GM18508 (cell line): Measurements from ENCODE around the gene TULP1.
"Not testable (repeated sequence)": the region's sequence is repeated elsewhere in the genome, so short reads cannot be mapped to it uniquely, and the experiment has no call there.

Source experiments
- ATAC-seq: cut with Tn5 transposase; IDR thresholded peaks from one replicate; pipeline ENCODE4 v1.9.1; 2021; ENCODE audit warnings: moderate number of reproducible peaks; ENCODE audit not compliant: insufficient read depth, unreplicated experiment

The TULP1 gene

DNA sequence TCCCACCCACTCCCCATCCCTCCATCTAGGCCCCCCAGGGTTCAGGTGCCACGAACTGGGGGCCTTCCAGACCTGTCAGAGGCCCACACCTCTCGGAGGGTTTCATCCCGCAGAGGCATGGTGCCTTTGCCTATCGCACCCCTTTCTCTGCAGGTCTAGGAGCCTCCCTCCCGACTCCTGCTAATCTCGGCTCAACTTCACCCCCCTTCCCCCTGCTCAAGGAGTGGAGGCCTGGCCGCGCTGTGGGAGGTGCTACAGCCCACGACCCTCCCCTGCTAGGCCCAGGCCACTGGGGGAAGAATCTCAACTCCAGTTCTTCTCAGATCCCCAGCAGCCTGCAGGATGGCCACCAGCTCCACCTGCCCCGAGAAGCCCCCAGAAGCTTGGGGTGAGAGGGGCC lies at the start of gene TULP1:
TSS of gene TULP1 (minus strand) at position 157 of the 400 bp plus-strand sequence. CDS start at position 119, 38 bp downstream.
- no peak for ATAC-seq

- no peak for ATAC-seq
Measured at GRCh38 chr6:35562060-35562459, 49.4 kb upstream of the TULP1 start.

DNA sequence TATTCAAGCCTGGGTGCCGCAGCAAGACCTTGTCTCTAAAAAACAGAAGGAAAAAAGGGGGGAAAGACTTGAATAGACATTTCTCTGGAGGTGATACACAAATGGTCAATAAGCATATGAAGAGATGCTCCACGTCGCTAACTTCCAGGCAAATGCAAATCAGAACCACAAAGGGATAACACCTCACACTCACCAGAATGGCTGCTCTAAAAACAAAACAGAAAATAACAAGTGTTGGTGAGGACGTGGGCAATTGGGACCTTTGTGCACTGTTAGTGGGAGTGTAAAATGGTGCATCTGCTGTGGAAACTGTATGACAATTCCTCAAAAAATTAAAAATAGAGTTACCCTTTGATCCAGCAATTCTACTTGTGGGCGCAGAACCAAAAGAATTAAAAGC lies 48.4 kb upstream of the TULP1 start:
- no peak for ATAC-seq

DNA sequence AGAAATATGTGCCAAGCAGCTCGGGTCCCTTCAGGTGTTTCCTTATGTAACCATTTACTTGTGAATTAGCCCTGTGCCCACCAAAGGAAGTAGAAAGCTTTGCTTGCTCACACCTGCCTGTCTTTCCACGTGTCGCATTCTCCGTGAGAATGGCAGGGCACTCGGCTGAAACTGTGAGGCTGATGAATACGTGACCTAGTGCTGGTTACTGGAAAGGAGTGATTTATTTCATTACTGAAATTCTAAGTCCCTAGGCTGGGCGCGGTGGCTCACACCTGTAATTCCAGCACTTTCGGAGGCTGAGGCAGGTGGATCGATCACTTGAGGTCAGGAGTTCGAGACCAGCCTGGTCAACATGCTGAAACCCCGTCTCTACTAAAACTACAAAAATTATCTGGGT lies 45.9 kb upstream of the TULP1 start:
- ATAC-seq: no peak

DNA sequence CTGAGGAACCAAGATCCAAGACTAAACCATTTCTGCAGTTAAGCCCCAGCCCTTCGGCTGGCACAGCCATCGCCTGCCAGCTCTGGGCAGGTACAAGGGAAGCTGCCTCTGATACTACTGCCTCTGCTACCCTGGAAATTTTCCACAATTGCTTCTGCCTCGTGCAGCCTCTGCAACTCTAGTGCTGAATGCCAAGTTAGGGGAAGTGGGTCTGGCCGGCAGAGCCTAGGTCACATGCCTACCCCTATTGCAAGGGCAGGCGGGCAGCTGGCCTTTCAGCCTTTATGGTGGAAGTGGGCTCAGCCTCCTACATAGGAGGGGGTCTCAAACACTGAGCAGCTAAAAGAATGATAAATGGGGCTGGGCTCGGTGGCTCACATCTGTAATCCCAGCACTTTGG lies 44.5 kb upstream of the TULP1 start:
- ATAC-seq: no peak

- ATAC-seq: no peak
Measured at GRCh38 chr6:35554811-35555210, 42.1 kb upstream of the TULP1 start.

DNA sequence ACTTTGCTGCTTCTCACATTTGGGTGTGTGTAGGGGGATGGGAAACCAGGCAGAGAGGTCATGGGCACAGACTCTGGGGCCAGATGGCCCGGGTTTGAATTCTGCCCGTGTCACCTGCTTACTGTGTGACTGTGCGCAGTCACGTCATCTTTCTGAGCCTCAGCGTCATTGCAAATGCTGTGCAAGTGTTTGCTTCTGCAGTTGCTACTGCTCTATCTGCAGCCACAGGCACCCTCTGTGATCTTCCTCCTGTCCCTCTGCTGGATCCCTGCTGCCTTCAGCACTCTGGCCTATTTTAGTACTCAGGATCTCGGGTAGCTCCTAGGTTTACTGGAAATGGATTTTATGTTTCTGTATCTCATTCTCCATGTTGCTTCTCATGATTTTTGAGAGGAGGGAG lies 40.6 kb upstream of the TULP1 start:
- ATAC-seq: no peak

DNA sequence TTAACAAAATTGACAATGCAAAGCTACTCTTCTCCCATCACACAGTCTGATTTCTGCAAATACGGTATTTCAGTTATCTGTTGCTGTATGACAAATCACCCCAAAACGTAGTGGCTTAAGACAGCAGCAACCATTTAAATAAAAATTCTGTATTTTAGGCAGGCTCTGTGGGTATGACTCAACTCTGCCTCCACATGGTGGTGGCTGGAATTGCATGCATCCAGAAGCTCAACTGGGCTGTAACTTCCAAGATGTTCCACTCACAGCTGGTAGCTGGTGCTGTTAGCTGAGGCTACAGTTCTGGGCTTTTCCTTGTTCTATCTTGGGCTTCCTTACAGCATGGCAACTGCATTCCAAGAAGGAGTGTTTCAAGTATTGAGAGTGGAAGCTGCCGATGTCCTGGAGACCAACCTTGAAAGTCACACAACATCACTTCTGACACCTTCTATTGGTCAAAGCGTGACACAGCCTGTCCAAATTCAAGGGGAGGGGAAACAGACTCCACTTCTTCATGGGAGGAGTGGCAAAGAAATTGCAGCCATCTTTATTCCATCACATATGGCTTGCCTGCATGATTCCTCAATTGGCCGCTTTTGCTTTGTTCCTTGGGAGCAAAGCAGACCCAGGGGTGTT lies 39.7 kb upstream of the TULP1 start:
- ATAC-seq: no peak

- no peak for ATAC-seq
Measured at GRCh38 chr6:35550437-35550836, 37.7 kb upstream of the TULP1 start.

GRCh38 chr6:35547676-35548075 lies 35.0 kb upstream of the TULP1 start:
- ATAC-seq: no peak

GRCh38 chr6:35544769-35545361 lies 32.2 kb upstream of the TULP1 start:
- ATAC-seq: no peak

DNA sequence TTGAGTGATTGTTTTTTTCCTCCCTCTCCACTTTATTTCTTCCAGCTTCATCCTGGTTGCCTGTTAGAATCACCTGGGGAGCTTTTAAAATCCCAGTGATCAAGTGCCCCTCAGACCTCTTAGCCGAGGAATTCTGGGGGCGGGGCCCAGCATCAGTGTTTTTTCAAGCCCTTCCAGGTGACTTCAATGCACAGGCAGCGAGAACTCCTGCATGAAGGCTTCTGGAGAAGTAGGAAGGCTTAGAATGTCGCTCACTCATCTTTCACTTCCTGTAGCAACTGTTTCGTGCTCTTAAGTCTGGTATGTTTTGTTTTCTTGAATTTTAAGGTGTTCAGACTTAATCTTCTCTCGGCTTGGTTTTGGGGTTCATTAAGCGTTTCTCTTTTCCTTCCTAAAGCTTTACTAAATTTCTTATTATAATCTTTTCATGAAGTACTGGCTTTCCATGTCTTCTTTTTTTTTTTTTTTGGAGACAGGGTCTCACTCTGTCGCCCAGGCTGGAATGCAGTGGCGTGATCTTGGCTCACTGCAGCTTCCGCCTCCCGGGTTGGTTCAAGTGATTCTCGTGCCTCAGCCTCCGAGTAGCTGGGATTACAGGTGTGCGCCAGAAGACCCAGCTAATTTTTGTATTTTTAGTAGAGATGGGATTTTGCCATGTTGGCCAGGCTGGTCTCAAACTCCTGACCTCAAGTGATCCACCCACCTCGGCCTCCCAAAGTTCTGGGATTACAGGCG lies 30.9 kb upstream of the TULP1 start:
- ATAC-seq: no peak

DNA sequence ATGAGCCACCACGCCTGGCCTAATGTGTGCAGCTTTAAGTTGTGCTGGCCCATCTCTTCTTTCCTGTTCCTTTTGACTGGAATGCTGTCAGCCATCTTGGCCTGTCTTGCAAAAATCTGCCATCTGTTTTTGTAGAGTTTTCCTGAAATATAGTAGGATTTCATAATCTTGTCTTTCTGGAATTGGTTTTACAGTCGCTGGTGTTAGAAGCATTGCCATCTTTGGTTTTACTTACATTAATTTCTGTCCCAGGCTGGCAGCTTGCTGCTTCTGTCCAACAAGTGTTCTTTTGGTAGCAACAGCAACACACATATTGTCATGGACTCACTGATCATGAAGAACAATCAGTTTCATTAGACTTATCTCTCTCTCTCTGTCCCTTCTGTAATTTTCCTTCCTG lies 29.1 kb upstream of the TULP1 start:
- ATAC-seq: no peak

- no peak for ATAC-seq
Measured at GRCh38 chr6:35539223-35539622, 26.5 kb upstream of the TULP1 start.

- not testable (repeated sequence) for ATAC-seq
Measured at GRCh38 chr6:35535847-35536246, 23.2 kb upstream of the TULP1 start.

- ATAC-seq: no peak
Measured at GRCh38 chr6:35534407-35535170, 21.9 kb upstream of the TULP1 start.

DNA sequence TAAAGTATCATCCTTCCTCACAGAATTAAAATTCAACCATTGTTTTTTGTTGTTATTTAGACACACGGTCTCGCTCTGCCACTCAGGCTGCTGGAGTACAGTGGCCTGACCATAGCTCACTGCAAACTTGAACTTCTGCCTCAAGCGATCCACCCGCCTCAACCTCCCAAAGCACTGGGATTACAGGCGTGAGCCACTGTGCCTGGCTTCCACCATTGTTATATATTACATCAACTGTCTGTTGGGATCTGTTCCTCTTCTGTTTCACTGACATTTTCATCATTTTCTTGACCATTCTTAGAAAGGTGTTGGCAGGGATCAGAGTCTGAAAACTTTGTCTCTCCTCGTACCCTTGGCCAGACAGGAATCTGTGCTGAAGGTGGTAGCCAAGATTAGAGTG lies 21.3 kb upstream of the TULP1 start:
- no peak for ATAC-seq

DNA sequence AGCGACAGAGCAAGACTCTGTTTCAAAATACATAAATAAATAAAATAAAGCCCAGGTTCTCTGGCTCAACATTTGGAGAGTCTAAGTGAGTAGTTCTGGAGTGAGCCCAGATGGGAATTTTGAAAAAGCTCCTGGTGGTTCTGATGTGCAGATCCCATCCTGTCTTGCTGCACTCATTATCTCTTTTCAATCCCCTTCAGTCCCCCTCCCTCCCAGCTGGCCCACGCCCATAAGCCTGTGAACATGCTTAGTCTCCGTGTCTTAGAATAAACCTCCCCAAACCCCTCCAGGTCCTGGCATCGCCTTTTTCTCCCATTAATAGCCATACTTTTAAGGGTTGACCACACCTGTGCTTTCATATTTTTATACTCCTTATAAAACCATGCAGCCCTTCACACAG lies 19.4 kb upstream of the TULP1 start:
- no peak for ATAC-seq

DNA sequence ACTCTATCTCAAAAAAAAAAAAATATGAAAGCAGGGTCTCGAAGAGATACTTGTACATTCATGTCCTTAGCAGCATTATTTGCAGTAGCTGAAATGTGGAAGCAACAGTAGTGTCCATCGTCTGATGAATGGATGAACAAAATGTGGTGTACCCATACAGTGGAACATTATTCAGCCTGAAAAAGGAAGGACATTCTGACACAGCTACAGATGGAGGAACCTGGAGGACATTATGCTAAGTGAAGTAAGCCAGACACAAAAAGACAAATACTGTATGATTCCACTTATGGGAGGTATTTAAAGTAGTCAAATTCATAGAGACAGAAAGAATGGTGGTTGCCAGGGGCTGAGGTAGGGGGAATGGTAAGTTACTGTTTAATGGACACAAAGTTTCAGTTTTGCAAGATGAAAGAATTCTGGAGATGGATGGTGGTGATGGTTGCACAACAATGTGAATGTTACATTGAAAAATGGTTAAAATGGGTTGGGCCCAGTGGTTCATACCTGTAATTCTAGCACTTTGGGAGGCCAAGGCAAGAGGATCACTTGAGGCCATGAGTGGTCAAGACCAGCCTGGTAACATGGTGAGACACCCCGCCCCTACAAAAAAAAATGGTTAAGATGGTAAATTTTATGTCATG lies 11.8 kb upstream of the TULP1 start:
- no peak for ATAC-seq
